Epithelial cell of proximal tubule (primary cell): Measurements from ENCODE around the gene GPBAR1. TPM values are rescaled to one million over a fixed set of nuclear protein-coding genes. Genes with fewer than 3 reads are reported as not detected.
"Not testable (repeated sequence)": the region's sequence is repeated elsewhere in the genome, so short reads cannot be mapped to it uniquely, and the experiment has no call there.

ENCODE experiments used
- DNase-seq: peaks from one replicate; pipeline ENCODE4 v3.0.0-alpha.2; 2011; ENCODE audit warnings: low read depth
- H3K4me3 ChIP-seq: 2 replicates; pipeline ENCODE4 v1.5.1; 2011; ENCODE audit warnings: low read depth, mild to moderate bottlenecking, low read length
- CTCF ChIP-seq: conservative IDR thresholded peaks from 2 replicates; pipeline ENCODE4 v1.5.1; 2012; ENCODE audit warnings: low read depth, mild to moderate bottlenecking, low read length
- total RNA-seq: library from RNA; depleted of rRNA; stranded (reverse); fragments of >200 nt; gene quantifications from 2 replicates; pipeline ENCODE4 v1.2.3, GENCODE V29; 2015

GPBAR1 gene
- total RNA-seq, 1 donor from 2014 or later: 2.3 TPM

- DNase-seq: peak; percentile 90
- TF ChIP-seq CTCF: no peak
- H3K4me3 ChIP-seq: peak within 1 kb of the TSS; percentile 92
Observed at GRCh38 chr2:218269900-218270720, 9.3 kb downstream of the GPBAR1 start, which contains the start of the genes AAMP and PNKD. TSS of gene AAMP (minus strand) at chr2:218270137. CDS start at chr2:218270086, 51 bp downstream. TSS of gene PNKD (plus strand) at chr2:218270519. CDS start at chr2:218270536, 17 bp downstream.

DNA sequence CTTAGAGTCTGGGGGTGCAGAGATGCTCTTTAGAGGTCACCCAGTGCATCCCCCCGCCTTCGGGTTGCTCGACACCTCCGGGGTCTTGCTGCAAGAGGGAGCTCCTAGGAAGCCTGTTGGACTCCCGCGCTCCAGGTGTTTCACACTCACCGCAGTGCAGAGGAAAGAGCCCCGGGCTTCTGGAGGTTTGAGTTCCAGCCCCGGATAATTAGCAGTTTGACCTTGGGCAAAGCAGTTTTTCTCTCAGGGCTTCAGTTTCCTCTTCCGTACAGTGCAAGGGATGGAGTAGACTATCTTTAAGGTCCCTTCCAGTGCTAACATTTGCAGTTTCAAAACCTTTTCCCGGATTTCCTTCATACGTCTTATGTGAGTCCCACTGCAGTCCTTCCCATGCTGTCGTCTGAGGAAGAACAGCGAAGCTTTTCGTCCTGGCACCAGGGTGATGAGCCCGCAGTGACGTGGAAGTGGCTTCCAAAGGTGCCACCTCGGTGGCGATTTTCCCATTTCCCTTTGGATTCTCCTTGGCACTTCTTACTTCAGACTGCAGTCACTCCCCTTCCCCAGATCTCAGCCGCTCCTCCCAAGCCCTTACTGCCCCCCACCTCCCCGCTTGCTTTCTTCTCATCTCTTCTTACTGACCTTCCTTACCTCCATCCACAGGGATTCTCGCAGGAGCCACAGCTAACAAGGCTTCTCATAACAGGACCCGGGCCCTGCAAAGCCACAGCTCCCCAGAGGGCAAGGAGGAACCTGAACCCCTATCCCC is 10.1 kb downstream of the GPBAR1 start:
- peak overlapping the region; percentile 88 for H3K4me3 ChIP-seq
- TF ChIP-seq CTCF: no peak
- DNase-seq: no peak

DNA sequence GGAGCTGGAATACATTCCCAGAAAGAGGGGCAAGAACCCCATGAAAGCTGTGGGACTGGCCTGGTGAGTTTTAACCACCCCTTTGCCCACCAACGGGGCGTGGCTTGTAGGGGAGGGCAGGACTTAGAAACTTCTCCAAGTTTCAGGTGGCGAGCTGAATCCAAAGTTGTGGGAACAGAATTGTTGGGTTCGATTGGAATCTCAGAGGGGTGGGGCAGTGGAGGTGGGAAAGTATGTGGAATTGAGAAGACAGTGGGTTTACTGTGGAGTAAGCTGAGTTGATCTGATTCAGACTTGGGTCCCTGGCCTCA is 10.6 kb downstream of the GPBAR1 start:
- DNase-seq: no peak
- H3K4me3 ChIP-seq: peak overlapping the region; percentile 88
- no peak for TF ChIP-seq CTCF

- H3K4me3 ChIP-seq: peak overlapping the region; percentile 88
- TF ChIP-seq CTCF: no peak
- DNase-seq: no peak
Observed at GRCh38 chr2:218271865-218272530, 11.2 kb downstream of the GPBAR1 start.

DNA sequence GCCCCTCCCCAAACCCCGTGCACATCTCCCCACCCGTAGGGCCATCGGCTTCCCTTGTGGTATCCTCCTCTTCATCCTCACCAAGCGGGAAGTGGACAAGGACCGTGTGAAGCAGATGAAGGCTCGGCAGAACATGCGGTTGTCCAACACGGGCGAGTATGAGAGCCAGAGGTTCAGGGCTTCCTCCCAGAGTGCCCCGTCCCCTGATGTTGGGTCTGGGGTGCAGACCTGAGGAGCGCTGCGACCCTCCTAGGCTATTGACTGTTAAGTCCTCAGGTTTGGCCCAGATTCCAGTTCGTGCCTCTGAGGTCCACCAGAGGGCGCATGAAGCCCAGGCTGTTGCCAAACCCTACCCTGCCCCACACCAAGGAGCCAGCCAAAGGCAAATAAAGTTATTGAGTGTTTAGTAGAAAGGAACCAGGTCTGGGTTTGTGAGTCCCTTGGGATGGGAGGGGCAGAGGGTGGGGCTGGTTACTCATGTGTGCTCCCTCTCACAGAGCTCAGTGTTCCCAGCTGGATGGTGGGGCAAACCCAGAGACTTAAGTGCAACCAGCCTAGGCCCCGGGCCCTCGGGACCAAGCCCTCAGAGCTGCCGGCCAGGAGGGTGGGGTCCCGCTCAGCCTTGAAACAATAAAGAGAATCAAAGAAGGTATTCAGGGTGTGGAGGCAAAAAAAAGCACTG is 11.9 kb downstream of the GPBAR1 start:
- H3K4me3 ChIP-seq: no peak overlapping the region
- peak; percentile 95 for TF ChIP-seq CTCF
- DNase-seq: peak; percentile 56

DNA sequence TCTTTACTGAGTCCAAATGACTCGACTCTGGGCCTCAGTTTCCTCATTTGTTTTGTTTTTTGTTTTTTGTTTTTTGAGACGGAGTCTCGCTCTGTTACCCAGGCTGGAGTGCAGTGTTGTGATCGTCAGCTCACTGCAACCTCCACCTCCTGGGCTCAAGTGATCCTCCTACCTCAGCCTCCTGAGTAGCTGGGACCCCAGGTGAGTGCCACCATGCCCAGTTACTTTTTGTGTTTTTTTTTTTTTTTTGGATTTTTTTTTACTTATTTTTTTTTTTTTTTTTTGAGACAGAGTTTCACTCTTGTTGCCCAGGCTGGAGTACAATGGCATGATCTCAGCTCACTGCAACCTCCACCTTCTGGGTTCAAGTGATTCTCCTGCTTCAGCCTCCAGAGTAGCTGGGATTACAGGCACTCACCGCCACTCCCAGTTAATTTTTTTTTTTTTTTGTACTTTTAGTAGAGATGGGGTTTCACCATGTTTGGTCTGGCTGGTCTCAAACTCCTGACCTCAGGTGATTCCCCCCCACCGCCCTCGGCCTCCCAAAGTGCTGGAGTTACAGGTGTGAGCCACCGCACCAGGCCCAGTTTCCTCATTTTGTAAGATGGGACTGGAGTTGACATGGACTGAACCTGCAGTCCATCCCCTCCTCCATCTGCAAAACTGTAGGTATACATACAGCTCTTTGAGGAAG is 12.5 kb downstream of the GPBAR1 start:
- not testable (repeated sequence) for DNase-seq, H3K4me3 ChIP-seq
